ENCODE measurements around the gene ADCY5. TPM values are rescaled to one million over a fixed set of nuclear protein-coding genes. Genes with fewer than 3 reads are reported as not detected.

Gene ADCY5
- total RNA-seq, 1 experiment from 2014 or later: 0.24 TPM

GRCh38 chr3:123385499-123385898, 63.4 kb downstream of the ADCY5 start:
- POLR2A ChIA-PET (ENCODE audit: unreplicated experiment): no interaction called here
- CTCF ChIA-PET: interaction anchor here (0.6 kb wide), 1 partner anchor 23 kb away, joined by 5 read pairs; no protein-coding TSS in a partner anchor
- H3K79me2 ChIP-seq (ENCODE audit: low read depth): peaks cover 29% of the 10 kb centered on the region

DNA sequence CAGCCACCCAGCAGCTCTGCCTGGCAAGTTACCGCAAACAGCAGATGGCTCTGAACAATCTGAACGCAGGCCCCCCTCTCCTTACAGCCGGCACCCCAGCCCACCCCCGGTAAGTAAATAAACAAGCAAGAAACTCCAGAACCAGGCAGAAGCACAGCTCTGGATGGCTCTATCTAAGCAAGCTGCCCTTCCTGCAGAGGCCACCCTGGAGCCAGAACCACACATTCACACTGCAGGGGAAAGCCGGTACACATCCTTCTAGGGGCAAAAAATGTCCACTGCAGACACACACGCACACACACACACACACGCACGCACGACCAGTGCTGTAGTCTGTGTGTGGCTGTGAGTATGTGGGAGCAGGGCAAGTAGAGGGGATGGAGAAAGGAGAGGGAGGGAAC, 63.9 kb downstream of the ADCY5 start:
- peak overlapping the region; percentile 89 for H3K27ac ChIP-seq

More at GRCh38 chr3:123385499-123385898, 63.4 kb downstream of the ADCY5 start:
- intact Hi-C loops (cut with micrococcal nuclease; ENCODE audit: unreplicated experiment): no loop called here
- Histone ChIP-seq H3K27ac (peak overlapping the region; percentile 89), H3K36me3 (ENCODE audit: low read depth) (no peaks in the 10 kb centered on the region), H3F3A (ENCODE audit: insufficient read depth, low read depth) (peaks cover 20% of the 10 kb centered on the region; the same call in 1 of the 2 replicates), H3K27me3 (ENCODE audit: insufficient read depth, low read depth) (no peaks in the 10 kb centered on the region), H3K4me2 (peak overlapping the region; percentile 84), H3K4me3 (peak overlapping the region; percentile 58), H3K9me3 (ENCODE audit: insufficient read depth, low read depth) (no peaks in the 10 kb centered on the region), H2AFZ (no peak overlapping the region; the same call in 1 of the 2 replicates), H3K9me2 (ENCODE audit: insufficient read depth) (no peaks in the 10 kb centered on the region), H3K4me1 (replicated peaks; ENCODE audit: insufficient read depth) (peaks cover 41% of the 10 kb centered on the region), H4K20me1 (ENCODE audit: insufficient read depth) (no peaks in the 10 kb centered on the region)
- BruUV-seq (replicated peaks): no TSS peak
- no peak for DNase-seq
- no peak for TF ChIP-seq EZH2 (IDR thresholded peaks at IDR 0.05; ENCODE audit: low read depth)
- TF ChIP-seq CTCF (conservative IDR thresholded peaks at IDR 0.05): no peak

GRCh38 chr3:123384256-123384655, 64.6 kb downstream of the ADCY5 start:
- Histone ChIP-seq H3F3A (ENCODE audit: insufficient read depth, low read depth) (peaks cover 20% of the 10 kb centered on the region; the same call in 1 of the 2 replicates), H3K27ac (peak overlapping the region; percentile 89), H3K4me2 (peak overlapping the region; percentile 84), H3K9me3 (ENCODE audit: insufficient read depth, low read depth) (no peaks in the 10 kb centered on the region), H3K27me3 (ENCODE audit: insufficient read depth, low read depth) (no peaks in the 10 kb centered on the region), H3K36me3 (ENCODE audit: low read depth) (no peaks in the 10 kb centered on the region), H3K4me1 (replicated peaks; ENCODE audit: insufficient read depth) (peaks cover 41% of the 10 kb centered on the region), H2AFZ (peak overlapping the region; percentile 40; the same call in 1 of the 2 replicates), H3K79me2 (ENCODE audit: low read depth) (peaks cover 29% of the 10 kb centered on the region), H3K4me3 (peak overlapping the region; percentile 58), H4K20me1 (ENCODE audit: insufficient read depth) (no peaks in the 10 kb centered on the region), H3K9me2 (ENCODE audit: insufficient read depth) (no peaks in the 10 kb centered on the region)
- intact Hi-C loops (cut with micrococcal nuclease; ENCODE audit: unreplicated experiment): no loop called here
- no TSS peak for BruUV-seq (replicated peaks)
- POLR2A ChIA-PET (ENCODE audit: unreplicated experiment): no interaction called here
- TF ChIP-seq EZH2 (IDR thresholded peaks at IDR 0.05; ENCODE audit: low read depth): no peak
- no peak for TF ChIP-seq CTCF (conservative IDR thresholded peaks at IDR 0.05)
- CTCF ChIA-PET: no interaction called here
- DNase-seq: peak; percentile 7 to 83

More for the DNA sequence above, 63.9 kb downstream of the ADCY5 start:
- POLR2A ChIA-PET (ENCODE audit: unreplicated experiment): interaction anchor here (0.6 kb wide), 1 partner anchor 14 kb away, joined by 9 read pairs; no protein-coding TSS in a partner anchor
- H3K27me3 ChIP-seq (ENCODE audit: insufficient read depth, low read depth): no peaks in the 10 kb centered on the region
- no peaks in the 10 kb centered on the region for H3K9me3 ChIP-seq (ENCODE audit: insufficient read depth, low read depth)
- H4K20me1 ChIP-seq (ENCODE audit: insufficient read depth): no peaks in the 10 kb centered on the region
- H3K79me2 ChIP-seq (ENCODE audit: low read depth): peaks cover 29% of the 10 kb centered on the region
- H3F3A ChIP-seq (ENCODE audit: insufficient read depth, low read depth): peaks cover 20% of the 10 kb centered on the region; the same call in 1 of the 2 replicates
- peak overlapping the region; percentile 84 for H3K4me2 ChIP-seq
- BruUV-seq (replicated peaks): no TSS peak
- CTCF ChIA-PET: no interaction called here
- H3K4me1 ChIP-seq (replicated peaks; ENCODE audit: insufficient read depth): peaks cover 41% of the 10 kb centered on the region
- TF ChIP-seq CTCF (conservative IDR thresholded peaks at IDR 0.05): no peak
- DNase-seq: no peak
- no peak overlapping the region for H2AFZ ChIP-seq
- no peaks in the 10 kb centered on the region for H3K36me3 ChIP-seq (ENCODE audit: low read depth)
- peak overlapping the region; percentile 58 for H3K4me3 ChIP-seq
- H3K9me2 ChIP-seq (ENCODE audit: insufficient read depth): no peaks in the 10 kb centered on the region
- intact Hi-C loops (cut with micrococcal nuclease; ENCODE audit: unreplicated experiment): no loop called here
